Peyer's patch (tissue), 4 donors: ENCODE measurements around the gene LEMD2. TPM values are rescaled to one million over a fixed set of nuclear protein-coding genes. Genes with fewer than 3 reads are reported as not detected.
A peak's percentile ranks its signal among the peaks of the same experiment; 100 is the strongest.

Experiments
- DNase-seq, 3 donors: peaks; one replicate each; pipeline ENCODE4 v3.0.0-alpha.2; 2017 to 2019
- H3K27ac ChIP-seq, 4 donors: fragments of 200-600 bp; sonication (generic); one replicate each; pipeline ENCODE4 v1.5.1; 2016 to 2019
- H3K27me3 ChIP-seq, 2 donors: fragments of 200-600 bp; sonication (generic); one replicate each; pipeline ENCODE4 v1.5.1; 2019
- H3K36me3 ChIP-seq, 3 donors: fragments of 200-600 bp; sonication (generic); one replicate each; pipeline ENCODE4 v1.5.1; 2016 to 2019
- H3K4me1 ChIP-seq, 4 donors: fragments of 200-600 bp; sonication (generic); one replicate each; pipeline ENCODE4 v1.5.1; 2016 to 2019
- H3K4me3 ChIP-seq, 4 donors: fragments of 200-600 bp; sonication (generic); 1 replicate in 3 of 4; 2 replicates in 1 of 4; pipeline ENCODE4 v1.5.1; 2016 to 2019; ENCODE audit warnings: mild to moderate bottlenecking in 1 of 4
- H3K9me3 ChIP-seq, 4 donors: fragments of 200-600 bp; sonication (generic); one replicate each; pipeline ENCODE4 v1.5.1; 2016 to 2019; ENCODE audit warnings: mild to moderate bottlenecking in 1 of 4
- POLR2A ChIP-seq, 2 donors: fragments of 450-650 bp; IDR thresholded peaks; one replicate each; pipeline ENCODE4 v1.5.1; 2017; ENCODE audit warnings: antibody characterized with exemption in 2 of 2, mild to moderate bottlenecking in 2 of 2, moderate library complexity in 2 of 2
- total RNA-seq, 4 donors: library from RNA; depleted of rRNA; stranded (reverse); fragments of >200 nt; gene quantifications; one replicate each; pipeline ENCODE4 v1.1.0, GENCODE V29; 2016
- TF ChIP-seq, protein P1 (sequence below), 6 experiments: fragments of 450-650 bp in 4 of 6; fragments of 200-600 bp in 2 of 6; sonication (generic) in 1 of 6; IDR thresholded peaks; one replicate each; pipeline ENCODE4 v1.5.1; 2017 to 2019; ENCODE audit warnings: antibody characterized with exemption in 6 of 6, mild to moderate bottlenecking in 3 of 6, moderate library complexity in 1 of 6

Gene LEMD2
- total RNA-seq, 4 donors from 2014 or later, result 53.8 to 85.3 (median 75.8) TPM

DNA sequence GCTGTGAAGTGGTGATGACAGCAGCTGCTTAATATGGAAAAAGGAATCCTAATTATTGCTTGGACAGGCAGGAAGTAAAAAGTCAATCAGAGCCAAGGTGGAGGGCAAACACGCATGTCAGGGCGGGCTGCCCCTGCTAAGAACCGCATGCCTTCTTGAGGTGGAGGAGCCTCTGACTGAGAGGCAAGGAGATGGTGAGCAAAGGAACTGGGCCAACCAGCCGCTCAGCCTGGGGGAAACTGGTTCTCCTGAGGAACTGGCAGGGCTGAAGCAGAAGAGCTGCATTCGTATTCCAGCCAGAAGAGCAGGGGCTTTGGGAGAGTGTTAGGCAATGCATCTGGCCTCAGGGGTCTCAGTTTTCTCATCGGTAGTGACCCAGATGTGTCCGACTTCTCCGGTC lies 28.0 kb upstream of the LEMD2 start:
- no peaks in the 10 kb centered on the region for H3K9me3 ChIP-seq
- H3K36me3 ChIP-seq, result no peaks in the 10 kb centered on the region
- TF ChIP-seq, protein P1, sequence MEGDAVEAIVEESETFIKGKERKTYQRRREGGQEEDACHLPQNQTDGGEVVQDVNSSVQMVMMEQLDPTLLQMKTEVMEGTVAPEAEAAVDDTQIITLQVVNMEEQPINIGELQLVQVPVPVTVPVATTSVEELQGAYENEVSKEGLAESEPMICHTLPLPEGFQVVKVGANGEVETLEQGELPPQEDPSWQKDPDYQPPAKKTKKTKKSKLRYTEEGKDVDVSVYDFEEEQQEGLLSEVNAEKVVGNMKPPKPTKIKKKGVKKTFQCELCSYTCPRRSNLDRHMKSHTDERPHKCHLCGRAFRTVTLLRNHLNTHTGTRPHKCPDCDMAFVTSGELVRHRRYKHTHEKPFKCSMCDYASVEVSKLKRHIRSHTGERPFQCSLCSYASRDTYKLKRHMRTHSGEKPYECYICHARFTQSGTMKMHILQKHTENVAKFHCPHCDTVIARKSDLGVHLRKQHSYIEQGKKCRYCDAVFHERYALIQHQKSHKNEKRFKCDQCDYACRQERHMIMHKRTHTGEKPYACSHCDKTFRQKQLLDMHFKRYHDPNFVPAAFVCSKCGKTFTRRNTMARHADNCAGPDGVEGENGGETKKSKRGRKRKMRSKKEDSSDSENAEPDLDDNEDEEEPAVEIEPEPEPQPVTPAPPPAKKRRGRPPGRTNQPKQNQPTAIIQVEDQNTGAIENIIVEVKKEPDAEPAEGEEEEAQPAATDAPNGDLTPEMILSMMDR (IDR thresholded peaks at IDR 0.05), result no peak
- no peak for TF ChIP-seq POLR2A (IDR thresholded peaks at IDR 0.05)
- DNase-seq, result no peak
- no peak overlapping the region for H3K4me3 ChIP-seq
- no peak overlapping the region for H3K27ac ChIP-seq
- no peaks in the 10 kb centered on the region for H3K4me1 ChIP-seq
- H3K27me3 ChIP-seq, result no peaks in the 10 kb centered on the region

DNA sequence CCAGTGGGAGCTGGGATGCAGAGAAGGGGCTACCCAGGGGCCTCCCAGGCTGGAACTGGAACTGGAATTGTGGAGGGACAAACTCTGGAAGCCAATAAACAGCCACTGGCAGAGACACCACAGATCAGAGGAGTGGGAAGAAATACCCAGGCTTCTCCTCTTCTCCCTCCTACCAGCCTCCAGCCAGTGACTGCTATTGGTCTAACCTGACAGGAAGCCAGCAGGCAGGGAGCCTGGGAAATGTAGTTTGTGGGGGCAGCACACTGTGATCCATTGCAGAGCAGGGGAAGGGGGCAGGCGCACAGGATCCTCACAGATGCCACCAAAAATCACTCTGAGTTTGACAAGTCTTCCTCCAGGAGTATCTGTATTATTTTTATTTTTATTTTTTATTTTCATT lies 26.9 kb upstream of the LEMD2 start:
- no peak for TF ChIP-seq POLR2A (IDR thresholded peaks at IDR 0.05)
- TF ChIP-seq, protein P1 (IDR thresholded peaks at IDR 0.05), result no peak

DNA sequence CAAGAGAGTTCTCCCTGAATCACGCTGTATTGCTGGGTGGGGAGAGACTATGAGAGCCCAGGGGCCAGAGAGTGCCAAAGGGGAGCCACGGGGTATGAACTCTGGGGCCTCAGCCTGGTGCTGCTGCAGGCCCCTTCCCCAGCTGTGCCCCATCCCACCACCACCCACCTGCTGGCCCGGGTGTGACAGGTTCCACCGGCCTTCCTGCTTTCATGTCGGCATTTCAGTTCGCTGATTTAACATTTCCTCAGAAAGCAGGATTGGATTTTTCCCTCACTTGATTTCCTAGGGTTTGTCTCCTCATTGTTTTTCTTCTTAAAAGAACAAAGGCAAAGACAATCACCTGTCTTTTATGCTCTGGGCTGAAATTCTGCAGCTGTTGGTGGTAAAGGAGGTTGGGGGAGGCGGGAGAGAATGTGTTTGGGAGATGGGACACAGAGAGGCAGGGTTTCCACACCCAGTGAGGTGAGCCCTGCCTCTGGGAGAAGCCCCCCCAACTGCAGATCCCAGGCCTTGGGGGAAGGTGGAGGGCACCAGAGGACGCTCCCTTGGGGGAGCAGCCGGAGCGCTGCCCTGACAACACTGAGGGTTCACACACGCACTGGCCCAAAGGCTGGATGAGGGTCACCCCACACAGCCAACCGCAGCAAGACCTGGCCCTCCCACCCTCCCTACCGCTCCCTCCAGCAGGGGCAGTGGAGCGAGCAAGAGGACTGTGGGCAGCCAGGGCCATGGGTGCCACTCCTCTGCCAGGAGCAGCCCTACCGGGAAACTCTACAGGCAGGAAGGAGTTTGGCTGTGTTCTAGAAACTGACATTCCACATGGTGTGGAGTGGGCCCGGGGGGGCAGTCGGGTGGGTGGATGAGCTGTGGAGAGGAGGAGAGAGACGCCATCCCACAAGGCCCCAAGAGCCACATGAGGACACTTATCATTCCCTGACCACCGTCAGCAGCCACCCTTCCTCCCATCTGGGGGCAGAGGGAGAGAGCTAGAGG lies 25.4 kb upstream of the LEMD2 start:
- no peaks in the 10 kb centered on the region for H3K36me3 ChIP-seq
- DNase-seq, result no peak
- H3K9me3 ChIP-seq, result no peaks in the 10 kb centered on the region
- no peak overlapping the region for H3K4me3 ChIP-seq
- no peak for TF ChIP-seq POLR2A (IDR thresholded peaks at IDR 0.05)
- TF ChIP-seq, protein P1 (IDR thresholded peaks at IDR 0.05), result no peak
- no peaks in the 10 kb centered on the region for H3K4me1 ChIP-seq
- no peaks in the 10 kb centered on the region for H3K27me3 ChIP-seq
- H3K27ac ChIP-seq, result no peak overlapping the region

More for the DNA sequence above, 26.9 kb upstream of the LEMD2 start:
- H3K4me1 ChIP-seq, result no peaks in the 10 kb centered on the region
- no peaks in the 10 kb centered on the region for H3K27me3 ChIP-seq
- no peak for DNase-seq
- H3K4me3 ChIP-seq, result no peak overlapping the region
- H3K9me3 ChIP-seq, result no peaks in the 10 kb centered on the region
- no peaks in the 10 kb centered on the region for H3K36me3 ChIP-seq
- no peak overlapping the region for H3K27ac ChIP-seq

DNA sequence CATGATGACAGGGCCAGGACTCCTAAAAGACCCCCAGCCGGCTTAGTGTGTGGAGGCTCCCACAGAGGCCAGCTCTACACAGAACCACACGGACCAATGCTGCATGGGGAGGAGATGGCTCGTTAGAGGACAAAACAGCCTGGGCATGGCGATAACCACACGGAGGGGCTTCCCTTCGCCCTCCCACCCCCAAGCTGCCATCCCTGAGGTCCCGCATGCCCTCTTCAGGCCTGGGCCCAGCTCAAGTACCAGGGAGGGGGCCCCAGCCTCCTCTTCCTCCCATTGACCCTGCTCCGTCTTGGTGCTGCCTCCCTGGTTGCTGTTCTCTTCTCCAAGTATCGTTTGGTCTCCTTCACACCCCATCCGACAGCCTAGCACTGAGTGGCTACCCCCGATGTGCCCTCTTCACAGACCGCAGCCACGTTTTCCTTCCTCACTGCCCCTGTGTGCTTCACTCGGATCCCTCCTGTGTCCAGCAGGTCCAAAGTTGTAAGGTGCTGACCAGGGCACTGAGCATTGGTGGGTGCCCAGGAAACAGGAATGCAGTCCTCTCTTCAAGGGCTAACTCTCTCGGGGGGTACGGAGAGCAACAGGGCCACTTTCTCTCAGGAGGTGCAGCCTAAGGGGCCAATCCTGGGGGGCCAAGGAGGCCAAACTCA lies 24.4 kb upstream of the LEMD2 start:
- H3K36me3 ChIP-seq, result no peaks in the 10 kb centered on the region
- H3K9me3 ChIP-seq, result no peaks in the 10 kb centered on the region
- no peak overlapping the region for H3K4me3 ChIP-seq
- no peak for TF ChIP-seq POLR2A (IDR thresholded peaks at IDR 0.05)
- TF ChIP-seq, protein P1 (IDR thresholded peaks at IDR 0.05), result no peak
- no peaks in the 10 kb centered on the region for H3K27me3 ChIP-seq
- no peak overlapping the region for H3K27ac ChIP-seq
- no peak for DNase-seq
- no peaks in the 10 kb centered on the region for H3K4me1 ChIP-seq

DNA sequence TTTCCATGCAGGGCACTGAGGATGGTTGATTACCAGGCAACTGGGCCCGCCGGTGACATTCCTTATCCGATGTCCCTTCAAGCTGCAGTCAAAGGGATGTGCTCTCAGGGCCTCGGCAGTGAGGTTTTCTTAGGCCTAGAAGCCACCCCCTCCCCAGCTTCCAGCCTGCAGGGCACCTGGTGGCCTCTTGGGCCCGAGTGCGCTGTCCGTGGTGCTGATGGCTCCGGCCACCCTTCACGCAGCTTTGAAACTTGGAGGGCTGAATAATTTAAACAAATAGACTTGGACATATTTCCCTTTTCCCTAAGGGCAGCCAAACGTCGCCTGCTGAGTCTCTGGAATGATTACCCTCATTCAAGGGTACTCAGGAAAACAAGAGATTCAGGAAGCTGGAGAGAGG lies 23.7 kb upstream of the LEMD2 start:
- no peaks in the 10 kb centered on the region for H3K4me1 ChIP-seq
- H3K4me3 ChIP-seq, result no peak overlapping the region
- peak in 1 of 3 donors; percentile 54 for DNase-seq
- H3K27me3 ChIP-seq, result no peaks in the 10 kb centered on the region
- no peaks in the 10 kb centered on the region for H3K9me3 ChIP-seq
- no peak overlapping the region for H3K27ac ChIP-seq
- TF ChIP-seq POLR2A (IDR thresholded peaks at IDR 0.05), result no peak
- TF ChIP-seq, protein P1 (IDR thresholded peaks at IDR 0.05), result peak in 3 of 6 experiments; percentile 39 to 50 (median 41)
- H3K36me3 ChIP-seq, result no peaks in the 10 kb centered on the region
